Osteocyte (in vitro differentiated cells): ENCODE measurements around the gene CLIC1. TPM values are rescaled to one million over a fixed set of nuclear protein-coding genes. Genes with fewer than 3 reads are reported as not detected.

ENCODE experiments used
- DNase-seq: peaks from one replicate; pipeline ENCODE4 v3.0.0; 2021; ENCODE audit warnings: mixed read lengths; ENCODE audit not compliant: unreplicated experiment; ENCODE audit errors: extremely low spot score
- H3K27ac Mint-ChIP-seq: one replicate; pipeline ENCODE4 v1.8.0; 2021; ENCODE audit warnings: mild to moderate bottlenecking, mixed read lengths; ENCODE audit not compliant: unreplicated experiment
- H3K27me3 Mint-ChIP-seq: one replicate; pipeline ENCODE4 v1.8.0; 2021; ENCODE audit warnings: mixed read lengths; ENCODE audit not compliant: unreplicated experiment
- H3K36me3 Mint-ChIP-seq: one replicate; pipeline ENCODE4 v1.8.0; 2021; ENCODE audit warnings: mixed read lengths; ENCODE audit not compliant: unreplicated experiment
- H3K4me1 Mint-ChIP-seq: one replicate; pipeline ENCODE4 v1.8.0; 2021; ENCODE audit warnings: mixed read lengths; ENCODE audit not compliant: unreplicated experiment
- H3K4me3 Mint-ChIP-seq: one replicate; pipeline ENCODE4 v1.8.0; 2021; ENCODE audit warnings: mild to moderate bottlenecking, moderate library complexity, mixed read lengths; ENCODE audit not compliant: unreplicated experiment
- H3K9me3 Mint-ChIP-seq: one replicate; pipeline ENCODE4 v1.8.0; 2021; ENCODE audit warnings: mixed read lengths; ENCODE audit not compliant: unreplicated experiment
- total RNA-seq: library from RNA; stranded (reverse); gene quantifications from 2 replicates; pipeline ENCODE4 v1.2.1, GENCODE V29; 2021
- TF ChIP-seq, protein P1 (sequence below): fragments of 200-600 bp; sonication (generic); IDR thresholded peaks from 2 replicates; pipeline ENCODE4 v1.5.0; 2021; ENCODE audit warnings: antibody characterized with exemption, mild to moderate bottlenecking, moderate library complexity

CLIC1 gene
- total RNA-seq, 1 donor from 2014 or later = 230 TPM

GRCh38 chr6:31691564-31692108, 44.7 kb downstream of the CLIC1 start:
- H3K27me3 Mint-ChIP-seq = no peaks in the 10 kb centered on the region
- TF ChIP-seq, protein P1, sequence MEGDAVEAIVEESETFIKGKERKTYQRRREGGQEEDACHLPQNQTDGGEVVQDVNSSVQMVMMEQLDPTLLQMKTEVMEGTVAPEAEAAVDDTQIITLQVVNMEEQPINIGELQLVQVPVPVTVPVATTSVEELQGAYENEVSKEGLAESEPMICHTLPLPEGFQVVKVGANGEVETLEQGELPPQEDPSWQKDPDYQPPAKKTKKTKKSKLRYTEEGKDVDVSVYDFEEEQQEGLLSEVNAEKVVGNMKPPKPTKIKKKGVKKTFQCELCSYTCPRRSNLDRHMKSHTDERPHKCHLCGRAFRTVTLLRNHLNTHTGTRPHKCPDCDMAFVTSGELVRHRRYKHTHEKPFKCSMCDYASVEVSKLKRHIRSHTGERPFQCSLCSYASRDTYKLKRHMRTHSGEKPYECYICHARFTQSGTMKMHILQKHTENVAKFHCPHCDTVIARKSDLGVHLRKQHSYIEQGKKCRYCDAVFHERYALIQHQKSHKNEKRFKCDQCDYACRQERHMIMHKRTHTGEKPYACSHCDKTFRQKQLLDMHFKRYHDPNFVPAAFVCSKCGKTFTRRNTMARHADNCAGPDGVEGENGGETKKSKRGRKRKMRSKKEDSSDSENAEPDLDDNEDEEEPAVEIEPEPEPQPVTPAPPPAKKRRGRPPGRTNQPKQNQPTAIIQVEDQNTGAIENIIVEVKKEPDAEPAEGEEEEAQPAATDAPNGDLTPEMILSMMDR = no peak
- no peak overlapping the region for H3K4me3 Mint-ChIP-seq
- H3K9me3 Mint-ChIP-seq = no peaks in the 10 kb centered on the region
- peaks cover 29% of the 10 kb centered on the region for H3K36me3 Mint-ChIP-seq
- DNase-seq = no peak
- H3K4me1 Mint-ChIP-seq = no peaks in the 10 kb centered on the region
- H3K27ac Mint-ChIP-seq = no peak overlapping the region

DNA sequence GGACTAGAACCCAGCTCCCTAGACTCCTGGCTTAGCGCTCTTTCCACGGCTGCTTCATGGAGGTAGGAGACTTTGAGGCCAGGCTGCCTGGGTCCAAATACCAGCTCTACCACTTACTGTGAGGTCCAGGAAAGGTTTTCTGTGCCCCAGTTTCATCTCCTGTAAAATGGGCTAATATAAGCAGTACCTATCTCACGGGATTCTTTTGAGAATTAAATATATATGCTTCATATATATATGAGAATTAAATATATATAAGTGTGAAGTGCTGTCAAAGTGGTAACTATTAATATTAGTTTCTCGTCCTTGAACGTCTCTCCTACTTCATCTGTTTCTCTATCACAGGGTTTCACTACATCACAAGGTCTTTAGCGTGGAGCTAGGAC, 45.3 kb downstream of the CLIC1 start:
- Mint-ChIP-seq H3K27me3 (no peaks in the 10 kb centered on the region), H3K4me3 (no peak overlapping the region), H3K4me1 (no peaks in the 10 kb centered on the region), H3K9me3 (no peaks in the 10 kb centered on the region), H3K27ac (no peak overlapping the region), H3K36me3 (peaks cover 30% of the 10 kb centered on the region)
- DNase-seq = no peak
- TF ChIP-seq, protein P1 = no peak

- Mint-ChIP-seq H3K36me3 (peaks cover 34% of the 10 kb centered on the region), H3K27me3 (no peaks in the 10 kb centered on the region), H3K9me3 (no peaks in the 10 kb centered on the region), H3K4me1 (no peaks in the 10 kb centered on the region), H3K27ac (no peak overlapping the region), H3K4me3 (no peak overlapping the region)
- TF ChIP-seq, protein P1 = no peak
- no peak for DNase-seq
Measured at GRCh38 chr6:31690231-31691077, 45.9 kb downstream of the CLIC1 start.

DNA sequence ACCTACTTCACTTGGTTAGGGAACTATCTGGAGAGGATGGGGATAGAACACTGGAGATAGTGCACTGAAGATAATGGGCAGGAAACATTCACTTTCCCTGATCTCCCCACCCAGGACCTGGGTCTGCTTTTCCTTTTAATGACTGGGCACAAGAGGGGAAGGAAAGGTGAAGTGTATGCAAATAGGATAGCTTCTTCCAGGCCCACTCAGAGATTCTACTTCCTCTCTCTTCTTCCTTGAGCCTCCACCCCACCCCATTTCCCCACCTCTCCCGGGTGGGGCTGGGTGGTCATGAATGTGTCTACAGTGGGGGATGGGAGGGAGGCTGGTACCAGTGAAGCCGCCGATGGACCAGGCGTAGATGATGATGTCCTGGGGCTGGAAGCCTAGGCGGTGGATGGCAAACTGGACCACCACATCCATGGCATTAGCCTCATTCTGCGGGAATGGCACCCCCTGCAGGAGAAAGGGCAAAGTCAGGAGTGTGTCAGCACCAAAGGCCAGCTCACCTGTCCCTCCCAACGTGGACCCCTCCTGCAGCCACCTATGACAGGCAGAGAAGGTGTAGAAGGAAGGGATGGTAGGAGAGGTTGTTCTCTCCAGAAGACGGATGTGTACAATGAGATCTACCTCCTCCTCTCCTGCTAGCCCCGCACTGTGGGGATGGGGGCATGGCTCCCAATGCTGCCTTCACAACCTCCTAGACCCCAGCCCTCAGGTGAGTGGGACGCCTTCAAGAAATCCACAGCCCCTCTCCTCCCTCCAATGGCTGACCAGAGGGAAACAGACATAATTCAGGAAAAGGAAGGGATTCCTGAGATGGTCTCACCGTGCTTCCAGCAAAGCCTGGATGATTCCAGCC, 46.9 kb downstream of the CLIC1 start:
- no peak overlapping the region for H3K4me3 Mint-ChIP-seq
- H3K27me3 Mint-ChIP-seq = no peaks in the 10 kb centered on the region
- H3K27ac Mint-ChIP-seq = no peak overlapping the region
- H3K36me3 Mint-ChIP-seq = peaks cover 35% of the 10 kb centered on the region
- H3K4me1 Mint-ChIP-seq = no peaks in the 10 kb centered on the region
- H3K9me3 Mint-ChIP-seq = no peaks in the 10 kb centered on the region
- DNase-seq = no peak
- TF ChIP-seq, protein P1 = peak; percentile 49
